GM13977 (cell line): ENCODE results near the gene CRELD2.

ENCODE experiments used
- DNase-seq: peaks from one replicate; pipeline ENCODE4 v3.0.0; 2012; ENCODE audit warnings: low spot score
- CTCF ChIP-seq: IDR thresholded peaks from 2 replicates; pipeline ENCODE4 v1.5.1; 2012; ENCODE audit warnings: mild to moderate bottlenecking, control low read depth; ENCODE audit not compliant: insufficient read depth; ENCODE audit errors: extremely low read depth, missing control alignments
- in situ Hi-C: fragments of 300-500 bp; cut with MboI; formaldehyde crosslinking; loops from one replicate; pipeline ENCODE4 v1.12.0; 2022; ENCODE audit warnings: low sequenced_read_pairs, low pct_unique_long_range_greater_than_20kb, mixed read lengths, inconsistent platforms; ENCODE audit not compliant: unreplicated experiment

CRELD2 gene

GRCh38 chr22:49917974-49918910 is at the start of gene CRELD2, which contains the start of gene ALG12:
Gene CRELD2 (plus strand): TSS chr22:49918634. CDS start chr22:49918770, 136 bp downstream.
Gene ALG12 (minus strand): TSS chr22:49918438. CDS start chr22:49913765, 4,673 bp downstream.
- in situ Hi-C loops, result no loop called here
- peak; percentile 100 for DNase-seq
- no peak for TF ChIP-seq CTCF

GRCh38 chr22:49869086-49869830 is 49.2 kb upstream of the CRELD2 start:
- in situ Hi-C loops, result no loop called here
- no peak for DNase-seq
- no peak for TF ChIP-seq CTCF

- no peak for DNase-seq
- in situ Hi-C loops, result no loop called here
- TF ChIP-seq CTCF, result no peak
These were observed 48.4 kb upstream of the CRELD2 start for GRCh38 chr22:49869845-49870712.

GRCh38 chr22:49871482-49871881 is 47.0 kb upstream of the CRELD2 start:
- DNase-seq, result no peak
- in situ Hi-C loops, result no loop called here
- TF ChIP-seq CTCF, result no peak

GRCh38 chr22:49872347-49872746 is 46.1 kb upstream of the CRELD2 start:
- TF ChIP-seq CTCF, result no peak
- in situ Hi-C loops, result no loop called here
- DNase-seq, result no peak
